ENCODE data around the gene NEUROG1. TPM values are rescaled to one million over a fixed set of nuclear protein-coding genes. Genes with fewer than 3 reads are reported as not detected.
"Not testable (repeated sequence)": the region's sequence is repeated elsewhere in the genome, so short reads cannot be mapped to it uniquely, and the experiment has no call there.

Gene NEUROG1
- total RNA-seq, 1 experiment from 2014 or later = not detected

DNA sequence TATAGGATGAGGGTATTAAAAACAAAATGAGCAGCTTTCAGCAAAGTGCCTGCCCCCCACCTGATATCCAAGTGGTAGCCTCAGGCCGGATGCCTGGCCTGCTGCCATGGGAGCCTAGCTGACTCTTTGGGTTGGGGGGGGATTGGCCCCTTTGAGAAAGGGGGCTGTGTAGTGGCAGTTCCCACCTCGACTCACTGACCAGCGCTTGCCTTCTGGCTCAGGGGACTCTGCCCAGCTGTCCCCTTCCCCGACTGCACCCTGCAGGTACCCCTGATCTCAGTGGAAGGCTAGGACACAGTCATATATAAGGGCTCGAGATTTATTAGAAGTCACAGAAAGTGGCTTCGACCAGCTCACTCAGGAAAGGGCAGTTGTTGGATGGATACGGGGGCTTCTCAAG, 1.5 kb upstream of the NEUROG1 start:
- DNase-seq (ENCODE audit: low spot score) = no peak

DNA sequence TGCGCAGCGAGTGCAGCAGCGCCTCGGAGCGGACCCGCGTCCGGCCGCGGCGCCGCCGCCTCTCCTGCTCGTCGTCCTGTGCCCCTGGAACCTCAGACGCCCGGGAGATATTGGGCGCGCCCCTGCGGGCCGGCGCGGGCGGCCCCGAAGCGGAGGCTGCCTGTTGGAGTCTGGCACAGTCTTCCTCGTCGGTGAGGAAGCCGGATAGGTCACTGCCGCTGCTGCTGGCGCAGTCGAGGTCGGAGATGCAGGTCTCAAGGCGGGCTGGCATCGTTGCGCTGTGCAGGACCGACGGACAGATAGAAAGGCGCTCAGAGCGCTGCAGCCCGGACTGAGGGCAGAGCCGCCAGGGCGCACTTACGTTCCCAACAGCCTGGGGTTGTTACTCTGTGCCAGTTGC, 344 bp downstream of the NEUROG1 start:
- DNase-seq (ENCODE audit: low spot score) = no peak

DNA sequence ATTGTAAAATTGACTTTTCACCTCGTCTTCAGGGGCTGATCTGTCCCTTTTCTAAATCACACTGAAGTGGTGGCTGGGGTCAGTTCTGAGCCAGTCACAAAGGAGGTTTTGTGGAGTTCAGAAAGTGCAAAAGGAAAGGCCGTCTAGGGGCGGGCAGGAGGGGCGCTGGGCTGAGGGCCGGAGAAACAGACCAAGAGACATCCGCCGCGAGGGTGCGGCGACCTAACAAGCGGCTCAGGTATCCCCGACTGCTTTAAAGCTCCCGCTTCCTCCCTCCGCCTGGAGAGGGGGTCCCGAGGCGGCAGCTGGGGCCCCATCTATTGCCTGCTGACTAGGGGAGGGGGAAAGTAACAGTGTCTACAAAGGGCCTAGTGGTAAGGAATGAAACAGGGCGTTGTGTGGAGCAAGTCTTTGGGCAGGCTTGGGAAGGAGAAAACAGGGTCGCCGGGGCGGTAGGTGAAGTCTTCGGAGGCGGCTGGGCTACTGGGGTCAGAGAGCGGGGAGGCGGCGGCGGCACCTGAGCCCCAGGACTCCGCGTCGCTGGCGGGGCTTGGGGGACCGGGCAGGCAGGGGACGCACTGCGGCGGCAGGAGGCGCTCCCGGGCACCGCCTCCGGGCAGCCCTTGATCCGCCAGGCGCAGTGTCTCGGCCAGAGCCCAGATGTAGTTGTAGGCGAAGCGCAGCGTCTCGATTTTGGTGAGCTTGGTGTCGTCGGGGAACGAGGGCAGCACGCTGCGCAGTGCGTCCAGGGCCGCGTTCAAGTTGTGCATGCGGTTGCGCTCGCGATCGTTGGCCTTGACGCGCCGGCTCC, 950 bp downstream of the NEUROG1 start:
- DNase-seq (ENCODE audit: low spot score) = no peak

- DNase-seq (ENCODE audit: low spot score) = no peak
Observed at GRCh38 chr5:135533794-135534193, 2.0 kb downstream of the NEUROG1 start.

- no peak for DNase-seq (ENCODE audit: low spot score)
Observed at GRCh38 chr5:135533334-135533733, 2.4 kb downstream of the NEUROG1 start.

DNA sequence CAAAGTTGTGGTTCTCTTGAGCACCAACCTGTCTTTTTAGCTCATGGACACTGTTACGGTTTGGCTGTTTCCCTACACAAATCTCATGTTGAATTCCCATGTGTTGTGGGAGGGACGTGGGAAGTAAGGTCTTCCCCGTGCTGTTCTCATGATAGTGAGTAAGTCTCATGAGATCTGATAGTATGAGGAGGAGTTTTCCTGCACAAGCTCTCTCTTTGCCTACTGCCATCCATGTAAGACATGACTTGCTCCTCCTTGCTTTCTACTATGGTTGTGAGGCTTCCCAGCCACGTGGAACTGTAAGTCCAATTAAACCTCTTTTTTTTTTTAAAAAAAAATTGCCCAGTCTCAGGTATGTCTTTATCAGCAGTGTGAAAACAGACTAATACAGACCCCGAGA, 6.2 kb downstream of the NEUROG1 start:
- not testable (repeated sequence) for DNase-seq (ENCODE audit: low spot score)

DNA sequence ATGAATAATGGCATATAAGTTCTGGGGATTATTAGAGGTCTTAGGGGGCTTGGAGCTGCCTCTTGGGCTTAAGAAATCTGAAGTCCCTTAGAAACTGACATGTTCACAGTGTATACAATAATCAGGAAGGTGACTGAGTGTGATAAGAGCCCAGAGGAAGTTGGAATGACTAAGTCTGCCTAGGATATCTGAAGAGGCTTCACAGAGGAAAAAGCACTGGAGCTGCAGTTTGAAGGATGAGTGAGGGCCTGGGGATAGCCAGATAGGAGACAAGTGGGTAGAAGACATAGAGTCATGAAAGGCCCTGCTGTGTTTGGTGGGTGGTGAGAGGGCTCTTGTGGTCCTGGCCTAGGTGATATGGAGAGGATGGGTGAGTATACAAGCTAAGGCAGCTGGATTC, 8.8 kb downstream of the NEUROG1 start:
- no peak for DNase-seq (ENCODE audit: low spot score)

GRCh38 chr5:135521964-135522363, 13.8 kb downstream of the NEUROG1 start:
- DNase-seq (ENCODE audit: low spot score) = no peak

GRCh38 chr5:135517631-135518030, 18.1 kb downstream of the NEUROG1 start:
- DNase-seq (ENCODE audit: low spot score) = no peak

DNA sequence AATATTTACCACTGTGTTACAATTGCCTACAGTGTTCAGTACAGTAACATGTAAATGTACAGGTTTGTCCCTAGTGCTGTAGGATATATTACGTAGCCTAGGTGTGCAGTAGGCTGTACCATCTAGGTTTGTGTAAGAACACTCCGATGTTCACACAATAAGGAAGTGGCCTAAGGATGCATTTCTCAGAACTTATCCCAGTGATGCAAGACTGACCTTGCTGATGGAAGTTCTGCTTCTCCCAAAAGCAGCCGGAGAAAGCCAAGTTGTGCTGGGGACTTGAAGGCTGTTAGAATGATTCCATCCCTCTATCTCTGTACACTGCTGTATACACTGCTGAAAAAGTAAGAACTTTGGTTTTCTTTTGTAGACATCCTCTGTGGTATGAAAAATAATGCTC, 21.6 kb downstream of the NEUROG1 start:
- DNase-seq (ENCODE audit: low spot score) = no peak

DNA sequence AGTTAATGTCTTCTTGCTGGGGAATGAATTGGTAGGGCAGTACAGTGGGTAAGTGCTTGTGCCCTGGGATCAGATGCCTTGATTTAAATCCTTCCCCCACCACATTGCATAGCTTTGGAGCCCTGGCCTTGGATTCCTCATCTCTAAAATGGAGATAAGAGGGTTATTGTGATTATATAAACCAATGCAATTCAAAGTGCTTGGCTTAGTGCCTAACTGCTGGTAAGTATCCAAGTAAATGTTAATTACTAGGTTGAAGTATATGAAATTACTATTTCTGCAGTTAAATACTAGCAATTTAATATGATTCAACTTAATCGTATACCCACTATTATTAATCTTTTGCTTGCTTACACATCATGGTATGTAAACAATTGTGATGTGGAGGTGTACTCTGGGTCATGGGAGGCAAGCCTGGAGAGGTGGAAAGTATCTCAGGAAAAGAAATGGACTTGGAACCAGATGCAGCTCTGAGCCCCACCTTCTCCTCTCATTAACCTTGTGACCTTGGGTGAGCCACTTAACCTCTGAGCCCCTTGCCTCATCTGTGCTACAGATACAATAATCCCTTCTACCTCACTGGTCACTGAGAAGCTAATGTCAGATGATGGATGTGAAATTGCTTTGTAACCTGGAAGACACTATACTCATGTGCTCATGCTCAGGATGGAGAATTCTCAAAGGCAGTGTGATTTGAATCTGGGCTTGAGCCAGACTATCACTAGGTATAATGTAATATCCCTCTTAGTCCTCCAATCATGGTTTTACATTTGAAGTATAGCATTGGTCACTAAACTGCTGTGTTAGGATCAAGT, 23.8 kb downstream of the NEUROG1 start:
- no peak for DNase-seq (ENCODE audit: low spot score)

DNA sequence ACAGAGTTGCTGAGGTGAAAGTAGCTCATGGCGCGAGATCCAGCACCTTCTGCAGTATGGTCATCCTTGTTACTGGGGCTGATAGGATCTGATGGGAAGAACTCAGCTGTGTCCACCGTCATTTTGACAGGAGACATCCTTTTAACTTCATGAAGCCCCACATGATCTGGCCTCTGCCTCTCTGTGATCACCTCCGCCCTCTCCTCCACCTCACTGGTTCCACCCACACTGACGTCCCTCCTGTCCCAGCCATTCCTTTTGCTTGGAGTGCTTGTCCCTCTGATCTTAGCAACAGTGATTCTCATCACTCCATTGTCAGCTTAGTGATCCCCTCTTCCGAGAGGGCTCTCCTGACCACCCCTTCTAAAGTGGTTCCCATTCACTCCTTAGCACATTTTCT, 25.8 kb downstream of the NEUROG1 start:
- DNase-seq (ENCODE audit: low spot score) = no peak

- DNase-seq (ENCODE audit: low spot score) = no peak
Observed at GRCh38 chr5:135508496-135509005, 27.2 kb downstream of the NEUROG1 start.

DNA sequence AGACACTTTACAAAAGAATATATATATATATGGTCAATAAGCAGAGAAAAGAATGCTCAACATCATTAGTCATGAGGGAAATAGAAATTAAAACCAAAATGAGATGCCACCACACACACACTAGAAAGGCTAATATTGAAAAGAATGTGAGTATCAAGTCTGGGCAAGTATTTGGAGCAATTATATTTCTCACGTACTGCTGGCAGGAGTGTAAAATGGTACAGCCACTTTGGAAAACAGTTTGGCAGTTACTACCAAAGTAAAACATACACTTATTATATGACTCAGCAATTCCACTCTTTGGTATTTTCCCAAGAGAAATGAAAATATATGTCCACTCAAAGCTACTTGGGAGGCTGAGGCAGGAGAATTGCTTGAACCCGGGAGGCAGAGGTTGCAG, 29.8 kb downstream of the NEUROG1 start:
- peak; percentile 31 for DNase-seq (ENCODE audit: low spot score)

- no peak for DNase-seq (ENCODE audit: low spot score)
Observed at GRCh38 chr5:135504376-135504775, 31.4 kb downstream of the NEUROG1 start.

GRCh38 chr5:135503871-135504270, 31.9 kb downstream of the NEUROG1 start:
- DNase-seq (ENCODE audit: low spot score) = no peak

- DNase-seq (ENCODE audit: low spot score) = no peak
Observed at GRCh38 chr5:135502836-135503520, 32.8 kb downstream of the NEUROG1 start.

- DNase-seq (ENCODE audit: low spot score) = no peak
Observed at GRCh38 chr5:135501965-135502364, 33.8 kb downstream of the NEUROG1 start.

GRCh38 chr5:135498637-135498995, 37.1 kb downstream of the NEUROG1 start:
- no peak for DNase-seq (ENCODE audit: low spot score)

- DNase-seq (ENCODE audit: low spot score) = no peak
Observed at GRCh38 chr5:135497971-135498636, 37.7 kb downstream of the NEUROG1 start.

DNA sequence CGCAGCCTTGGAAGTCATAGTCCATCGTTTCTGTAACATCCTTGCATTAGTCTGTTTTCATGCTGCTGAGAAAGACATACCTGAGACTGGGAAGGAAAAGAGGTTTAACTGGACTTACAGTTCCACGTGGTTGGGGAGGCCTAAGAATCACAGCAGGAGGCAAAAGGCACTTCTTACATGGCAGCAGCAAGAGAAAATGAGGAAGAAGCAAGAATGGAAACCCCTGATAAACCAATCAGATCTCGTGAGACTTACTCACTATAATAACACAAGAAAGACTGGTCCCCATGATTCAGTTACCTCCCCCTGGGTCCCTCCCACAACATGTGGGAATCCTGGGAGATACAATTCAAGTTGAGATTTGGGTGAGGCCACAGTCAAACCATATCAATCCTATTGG, 40.2 kb downstream of the NEUROG1 start:
- DNase-seq (ENCODE audit: low spot score) = not testable (repeated sequence)

DNA sequence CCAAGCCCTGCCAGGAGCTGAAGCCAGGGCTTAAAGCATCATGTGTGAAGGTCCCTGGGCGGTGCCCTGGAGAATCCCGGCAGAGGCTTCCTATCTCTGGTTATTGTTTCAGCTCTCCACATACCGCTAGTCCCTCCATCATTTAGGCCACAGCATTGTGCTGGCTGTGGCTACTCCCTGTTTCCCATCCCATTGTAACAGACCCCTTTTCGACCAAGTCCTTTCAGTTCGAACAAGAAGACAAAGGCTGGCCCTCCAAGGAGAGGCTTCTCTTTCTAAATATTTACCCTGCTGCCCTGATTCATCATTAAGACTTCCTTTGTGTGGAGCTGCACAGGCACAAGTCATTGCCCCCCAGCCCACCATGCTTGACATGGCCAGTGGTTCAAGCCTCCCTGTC, 41.6 kb downstream of the NEUROG1 start:
- DNase-seq (ENCODE audit: low spot score) = no peak
